GM21786 (cell line): ENCODE measurements around the gene DPH2.

Experiments used
- ATAC-seq: cut with Tn5 transposase; IDR thresholded peaks from one replicate; pipeline ENCODE4 v1.9.1; 2021; ENCODE audit not compliant: unreplicated experiment

Gene DPH2

DNA sequence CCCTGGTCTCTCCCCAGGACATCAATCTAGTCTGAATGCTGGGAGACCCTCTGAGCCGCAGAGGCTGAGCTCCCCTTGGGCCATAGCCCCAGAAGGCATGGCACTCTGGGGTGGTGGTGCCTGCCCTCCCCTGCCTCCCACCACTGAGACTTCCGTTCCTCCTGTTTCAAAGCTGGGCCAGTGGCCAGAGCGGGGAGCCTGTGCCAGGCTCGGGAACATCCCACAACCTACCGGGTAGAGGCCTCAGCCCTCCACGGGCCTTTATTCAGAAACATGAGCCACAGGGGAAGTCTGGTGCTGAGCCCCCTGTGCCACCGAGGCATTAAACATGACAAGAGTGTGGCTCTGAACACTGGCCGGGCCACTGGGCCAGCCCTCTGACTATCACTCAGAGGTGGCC lies 29.6 kb downstream of the DPH2 start:
- ATAC-seq = no peak

GRCh38 chr1:44000122-44000665 lies 30.4 kb downstream of the DPH2 start:
- no peak for ATAC-seq

GRCh38 chr1:44002165-44002564 lies 32.4 kb downstream of the DPH2 start:
- no peak for ATAC-seq

DNA sequence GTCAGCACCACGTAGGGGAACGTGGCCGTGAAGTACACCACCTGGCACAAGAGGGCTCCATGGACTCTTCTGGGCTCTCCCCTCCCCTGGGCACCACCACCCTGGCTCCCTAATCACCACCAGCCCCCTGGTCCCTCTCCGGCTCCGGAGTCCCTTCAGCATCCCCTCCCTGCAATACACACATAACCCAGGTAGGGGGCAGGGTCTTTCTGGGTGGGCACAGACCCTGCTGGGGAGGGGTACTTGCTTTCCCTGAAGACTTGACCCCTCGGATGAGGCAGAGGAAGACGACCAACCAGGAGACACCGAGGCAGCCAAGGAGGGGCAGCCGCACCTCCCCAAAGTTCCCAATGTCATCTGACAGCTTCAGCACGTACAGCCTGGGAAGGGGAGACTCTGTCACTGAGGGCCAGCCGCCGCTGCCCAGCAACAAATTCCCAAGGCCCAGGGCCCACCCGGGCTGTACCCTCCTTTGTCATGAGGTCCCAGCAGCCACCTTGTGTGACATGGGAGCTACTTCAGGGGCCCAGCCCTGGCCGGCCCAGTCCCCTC lies 32.9 kb downstream of the DPH2 start:
- no peak for ATAC-seq

- no peak for ATAC-seq
Measured at GRCh38 chr1:44008259-44008658, 38.4 kb downstream of the DPH2 start.

DNA sequence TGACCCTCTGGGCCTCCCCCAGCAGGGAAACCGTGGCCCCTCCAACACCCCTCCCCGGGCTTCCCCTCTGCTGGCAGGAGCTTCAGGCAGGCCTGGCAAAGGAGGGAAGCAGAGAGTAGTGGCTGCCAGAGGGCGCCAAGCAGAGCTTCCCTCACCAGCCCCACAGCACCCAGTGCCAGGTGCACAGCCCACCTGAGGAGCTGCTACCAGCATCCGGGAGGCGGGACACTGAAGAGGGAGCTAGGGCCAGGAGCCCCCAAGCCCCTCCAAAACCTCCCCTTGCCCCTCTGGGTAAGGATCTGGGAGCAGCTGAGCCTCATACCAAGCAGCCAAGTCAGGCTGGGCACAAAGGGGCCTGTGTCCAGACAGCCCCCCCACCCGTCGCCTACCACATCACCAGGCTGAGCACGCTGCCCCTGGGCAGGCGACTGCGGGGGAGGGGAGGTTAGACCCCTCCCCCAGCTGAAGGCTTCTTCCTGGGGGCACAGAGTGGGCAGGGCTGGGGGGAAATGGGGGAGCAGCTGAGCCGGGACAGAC lies 41.2 kb downstream of the DPH2 start:
- ATAC-seq = no peak

GRCh38 chr1:44012404-44012803 lies 42.6 kb downstream of the DPH2 start:
- ATAC-seq = no peak

DNA sequence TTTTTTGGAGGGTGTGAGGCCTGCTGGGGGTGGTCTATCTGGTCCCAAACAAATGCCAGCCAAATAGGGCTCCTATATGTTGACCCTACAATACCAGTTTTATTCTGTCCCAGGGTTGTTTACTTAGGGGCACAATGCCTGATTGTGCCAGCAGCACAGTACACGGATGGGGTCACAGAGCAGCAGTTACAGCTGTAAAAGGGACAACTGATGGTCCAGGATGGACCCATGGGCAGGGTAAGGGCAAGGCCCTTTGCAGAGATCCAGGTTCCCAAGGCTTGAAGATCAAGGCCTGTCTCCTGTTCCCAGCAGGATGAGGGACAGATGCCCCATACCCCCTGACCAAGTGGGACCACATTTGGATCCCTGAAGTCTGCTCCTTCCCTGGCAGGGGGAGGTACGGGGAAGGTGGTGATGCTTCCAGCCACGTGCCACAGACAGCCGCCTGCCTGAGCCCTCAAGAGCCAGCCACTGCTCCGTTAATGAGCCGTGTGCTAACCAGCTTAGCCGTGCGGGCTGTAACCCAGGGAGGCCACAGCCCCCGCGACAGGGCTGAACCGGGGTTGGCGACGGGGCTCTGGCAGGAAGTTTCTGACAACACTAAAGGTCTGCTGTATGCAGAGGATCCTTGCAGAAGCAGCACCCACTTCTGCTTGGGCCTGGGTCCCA lies 43.3 kb downstream of the DPH2 start:
- no peak for ATAC-seq

GRCh38 chr1:44013949-44014348 lies 44.1 kb downstream of the DPH2 start:
- ATAC-seq = no peak

- no peak for ATAC-seq
Measured at GRCh38 chr1:44014365-44015104, 44.7 kb downstream of the DPH2 start.

GRCh38 chr1:44015206-44015605 lies 45.4 kb downstream of the DPH2 start:
- ATAC-seq = no peak

DNA sequence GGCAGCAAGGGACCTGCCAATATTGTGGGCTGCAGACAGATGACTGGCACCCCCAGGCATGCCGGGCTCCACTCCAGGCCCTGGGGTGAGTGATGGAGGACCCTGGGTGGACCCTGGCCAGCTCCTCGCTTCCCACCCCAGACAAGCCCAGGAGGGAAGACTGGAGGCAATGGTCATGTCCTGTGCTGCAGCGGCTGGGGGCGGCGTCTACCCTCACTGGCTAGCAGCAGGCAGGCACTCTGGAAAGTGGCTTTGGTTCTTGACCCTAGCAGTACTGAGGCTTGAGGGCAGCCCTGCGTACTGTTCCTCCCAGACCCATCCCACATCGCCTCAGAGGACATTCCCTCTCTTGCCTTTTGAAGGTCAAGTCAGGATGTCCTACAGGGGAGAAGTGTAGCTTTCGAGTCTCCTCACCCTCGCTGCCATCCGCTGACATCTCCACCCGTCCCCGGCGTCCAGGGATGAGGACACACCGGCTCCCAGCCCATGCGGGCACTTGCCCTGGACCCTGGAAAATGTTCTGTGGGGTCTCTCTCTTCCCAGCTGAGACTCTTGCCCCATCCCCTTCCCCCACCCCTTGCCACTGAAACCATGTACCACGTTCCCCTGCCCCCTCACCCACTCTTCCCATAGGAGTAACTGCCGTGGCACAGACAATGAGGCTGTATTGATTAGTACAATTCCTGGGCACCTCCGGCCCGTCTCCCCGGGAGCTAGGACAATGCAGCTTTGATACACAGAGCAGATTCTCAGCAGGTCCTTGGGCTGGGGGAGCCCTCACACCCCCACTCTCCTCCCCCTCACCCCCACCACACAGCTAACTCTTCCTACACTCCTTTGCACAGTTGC lies 46.5 kb downstream of the DPH2 start:
- no peak for ATAC-seq

- ATAC-seq = no peak
Measured at GRCh38 chr1:44016890-44017400, 47.1 kb downstream of the DPH2 start.

GRCh38 chr1:44019466-44019948 lies 49.7 kb downstream of the DPH2 start:
- ATAC-seq = no peak

GRCh38 chr1:44020464-44020863 lies 50.7 kb downstream of the DPH2 start:
- no peak for ATAC-seq

- no peak for ATAC-seq
Measured at GRCh38 chr1:44021156-44021555, 51.3 kb downstream of the DPH2 start.

GRCh38 chr1:44021581-44022321 lies 51.9 kb downstream of the DPH2 start:
- ATAC-seq = no peak
